Left forelimb (tissue), 1 donor: ENCODE results near the gene CNIH3.
"Not testable (repeated sequence)": the region's sequence is repeated elsewhere in the genome, so short reads cannot be mapped to it uniquely, and the experiment has no call there.

Source experiments
- DNase-seq: peaks from one replicate; pipeline ENCODE4 v3.0.0-alpha.2; 2018; ENCODE audit warnings: low spot score

The CNIH3 gene

DNA sequence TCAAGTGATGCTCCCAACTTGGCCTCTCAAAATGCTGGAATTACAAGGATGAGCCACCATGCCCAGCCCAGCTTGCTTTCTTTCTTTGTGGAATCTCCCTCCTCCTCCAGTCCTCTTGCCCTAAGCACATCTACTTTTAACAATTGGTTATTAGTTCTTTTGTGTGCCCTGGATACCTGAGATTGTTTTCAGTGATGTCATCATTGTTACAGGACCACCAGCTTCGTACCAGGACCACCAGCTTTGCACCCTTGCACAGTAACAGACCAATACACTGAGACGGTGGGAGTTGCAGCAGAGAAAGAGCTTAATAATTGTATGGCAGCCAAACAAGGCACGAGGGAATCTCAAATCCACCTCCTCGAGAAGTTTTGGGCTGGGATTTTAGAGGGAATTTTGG, 71.3 kb downstream of the CNIH3 start:
- no peak for DNase-seq

DNA sequence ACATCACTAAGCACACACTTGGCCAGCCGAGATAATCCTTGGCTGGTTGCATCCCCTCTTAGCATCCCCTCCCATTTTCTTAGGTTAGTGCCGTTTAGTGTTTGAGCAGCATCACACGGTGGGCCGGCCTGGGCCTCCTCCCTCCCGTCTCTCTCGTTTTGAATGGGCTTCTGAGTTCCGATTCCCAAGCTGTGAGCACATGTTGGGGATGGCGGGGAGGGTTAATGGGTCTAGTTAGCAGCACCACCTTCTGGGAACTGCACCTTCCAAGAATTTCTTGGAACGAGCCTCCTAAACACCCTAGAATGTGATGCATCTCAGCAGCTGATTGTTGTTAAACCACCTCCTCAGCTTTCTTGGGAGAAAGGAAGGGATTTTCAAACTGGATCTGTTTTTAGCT, 73.3 kb downstream of the CNIH3 start:
- DNase-seq = no peak

GRCh38 chr1:224690576-224690975, 74.5 kb downstream of the CNIH3 start:
- DNase-seq = no peak

- no peak for DNase-seq
These were observed 75.2 kb downstream of the CNIH3 start for GRCh38 chr1:224691148-224691925.

DNA sequence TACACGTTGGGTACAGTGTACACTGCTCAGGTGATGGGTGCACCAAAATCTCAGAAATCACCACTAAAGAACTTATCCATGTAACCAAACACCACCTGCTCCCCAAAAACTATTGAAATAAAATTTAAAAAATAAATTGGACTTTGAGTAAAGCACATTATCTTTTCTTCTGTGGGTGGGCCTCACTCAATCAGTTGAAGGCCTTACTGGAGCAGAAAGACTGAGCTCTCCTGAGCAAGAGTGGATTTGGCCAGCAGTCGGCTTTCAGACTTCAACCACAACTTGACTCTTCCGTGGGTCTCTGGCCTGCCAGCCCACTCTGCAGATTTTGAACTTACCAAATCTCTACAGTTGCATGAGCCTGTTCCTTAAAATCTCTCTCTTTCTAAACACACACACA, 78.9 kb downstream of the CNIH3 start:
- no peak for DNase-seq

DNA sequence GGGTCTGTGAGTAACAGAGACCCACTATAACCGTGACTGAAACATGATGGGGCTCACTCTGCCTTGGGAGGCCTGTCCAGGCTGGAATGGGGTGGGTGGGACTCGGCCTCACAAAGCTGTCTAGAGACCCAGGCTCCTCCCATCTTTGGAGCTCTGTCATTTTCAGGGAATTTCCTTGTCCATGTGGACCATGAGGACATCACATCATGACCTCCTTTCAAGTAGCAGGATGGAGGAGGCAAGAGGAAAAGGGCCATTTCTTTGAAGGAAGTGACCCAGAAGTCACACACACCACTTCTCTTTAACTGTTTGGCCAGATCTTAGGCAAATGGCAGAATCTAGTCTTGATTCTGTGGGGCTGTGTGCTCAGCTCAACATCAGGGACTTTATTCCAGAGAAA, 79.9 kb downstream of the CNIH3 start:
- DNase-seq = no peak

- DNase-seq = no peak
These were observed 81.0 kb downstream of the CNIH3 start for GRCh38 chr1:224696891-224697765.

- DNase-seq = no peak
These were observed 81.9 kb downstream of the CNIH3 start for GRCh38 chr1:224698015-224698451.

GRCh38 chr1:224700918-224701531, 84.9 kb downstream of the CNIH3 start:
- no peak for DNase-seq

DNA sequence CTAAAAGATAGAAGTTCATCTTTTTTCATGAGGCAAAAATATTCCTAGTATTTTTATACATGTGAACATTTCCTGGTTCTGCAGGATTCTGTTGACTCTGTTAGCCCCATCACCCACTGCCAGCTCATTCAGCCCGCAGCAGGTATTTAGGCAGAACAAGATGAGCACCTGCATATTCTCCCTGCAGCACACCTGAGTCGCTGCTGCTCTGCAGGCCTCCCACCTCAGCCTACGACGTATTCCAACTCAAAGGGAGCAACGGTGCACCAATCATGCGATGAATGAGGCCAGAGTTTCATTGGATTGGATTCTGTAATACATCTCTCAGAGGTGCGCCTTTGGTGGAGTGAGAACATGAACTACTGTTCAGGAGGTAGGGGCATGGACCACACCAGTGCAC, 87.6 kb downstream of the CNIH3 start:
- no peak for DNase-seq

GRCh38 chr1:224704107-224704735, 88.1 kb downstream of the CNIH3 start:
- no peak for DNase-seq

DNA sequence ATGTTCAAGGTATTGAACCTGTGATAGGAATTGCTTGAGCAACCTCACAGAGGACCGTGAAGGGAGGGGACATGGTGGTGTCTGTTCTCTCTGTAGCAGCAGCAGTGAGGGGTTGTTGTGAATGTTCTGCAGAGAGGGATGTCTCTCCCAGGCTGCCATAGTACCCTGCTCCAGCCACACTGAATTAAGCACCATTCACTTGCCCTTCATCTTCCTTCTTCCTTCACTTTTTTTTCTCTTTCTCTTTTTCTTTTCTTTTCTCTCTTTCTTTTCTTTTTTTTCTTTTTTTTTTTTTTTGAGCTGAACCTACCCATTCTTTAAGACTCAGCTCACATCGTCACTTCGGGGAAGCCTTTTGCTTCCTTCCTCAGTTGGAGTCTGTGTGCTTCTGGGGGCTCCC, 89.5 kb downstream of the CNIH3 start:
- DNase-seq = no peak

- no peak for DNase-seq
These were observed 92.0 kb downstream of the CNIH3 start for GRCh38 chr1:224707843-224708725.

GRCh38 chr1:224710196-224710595, 94.1 kb downstream of the CNIH3 start:
- DNase-seq = no peak

GRCh38 chr1:224711231-224711756, 95.2 kb downstream of the CNIH3 start:
- not testable (repeated sequence) for DNase-seq

DNA sequence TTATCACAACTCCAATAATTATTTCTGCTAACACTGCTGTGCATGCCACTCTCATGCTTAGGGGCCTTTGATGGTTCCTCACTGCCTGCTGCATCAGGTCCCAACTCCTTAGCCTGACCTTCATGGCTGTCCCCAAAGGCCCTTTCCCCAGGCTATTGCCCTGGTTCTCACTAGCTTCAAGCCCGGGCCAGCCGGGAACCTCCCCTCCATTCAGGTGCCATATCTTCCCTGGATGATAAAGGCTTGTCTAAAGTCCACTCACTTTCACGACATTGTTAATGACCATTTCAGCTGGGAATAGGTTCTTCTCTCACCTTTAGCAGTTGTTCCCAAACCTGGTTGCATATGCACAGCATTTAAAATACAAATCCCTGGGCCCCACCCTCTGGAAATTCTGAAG, 95.8 kb downstream of the CNIH3 start:
- no peak for DNase-seq

DNA sequence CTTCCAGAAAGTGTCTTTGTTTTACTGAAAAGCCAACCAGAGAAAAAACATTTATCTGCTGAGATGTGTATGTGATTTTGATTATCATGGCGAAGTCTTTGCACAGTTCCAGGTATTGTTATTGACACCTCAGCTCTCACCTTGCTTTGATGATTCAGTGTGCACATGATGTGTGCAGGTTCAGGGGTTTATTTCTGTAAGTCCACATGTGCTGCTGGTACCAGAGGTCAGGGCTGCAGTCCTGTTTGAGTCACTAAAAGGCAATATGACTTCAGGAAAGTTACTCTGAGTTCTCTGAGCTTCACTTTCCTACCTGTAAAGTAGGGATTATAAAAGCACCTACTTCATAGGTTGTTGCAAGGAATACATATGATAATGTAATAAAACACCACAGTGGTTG, 97.1 kb downstream of the CNIH3 start:
- DNase-seq = no peak

- no peak for DNase-seq
These were observed 98.4 kb downstream of the CNIH3 start for GRCh38 chr1:224714553-224714952.

GRCh38 chr1:224718470-224719053, 102.4 kb downstream of the CNIH3 start:
- DNase-seq = no peak

DNA sequence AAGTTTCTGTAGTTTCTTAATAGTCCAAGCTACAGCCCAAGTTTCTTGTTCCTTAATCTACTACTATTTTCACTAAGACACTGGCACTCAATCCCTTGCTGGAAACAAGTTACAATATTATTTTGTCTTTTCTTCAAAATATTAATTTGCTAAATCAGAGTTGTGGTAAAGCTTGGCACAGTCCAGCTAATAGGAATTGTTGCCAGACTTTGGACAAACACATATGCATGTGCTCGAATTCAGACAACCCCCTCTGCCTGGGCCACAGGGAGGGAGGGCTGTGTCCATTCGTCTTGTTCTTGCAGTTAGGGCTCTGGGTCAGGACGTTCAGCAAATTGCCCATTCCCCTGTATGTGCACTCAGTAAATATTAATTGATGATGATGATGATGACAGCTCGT, 103.6 kb downstream of the CNIH3 start:
- no peak for DNase-seq

GRCh38 chr1:224720216-224720615, 104.1 kb downstream of the CNIH3 start:
- DNase-seq = no peak
